Subcutaneous adipose tissue (tissue), 4 donors: ENCODE measurements around the gene TPI1. TPM values are rescaled to one million over a fixed set of nuclear protein-coding genes. Genes with fewer than 3 reads are reported as not detected.

Source experiments
- CTCF ChIP-seq: fragments of 450-650 bp; IDR thresholded peaks from one replicate; pipeline ENCODE4 v1.5.1; 2016; ENCODE audit warnings: low read depth, mild to moderate bottlenecking, control low read depth, antibody characterized with exemption, moderate library complexity
- total RNA-seq, 4 donors: library from RNA; depleted of rRNA; stranded (reverse); fragments of >200 nt; gene quantifications; one replicate each; pipeline ENCODE4 v1.1.0, GENCODE V29; 2016

The TPI1 gene
- total RNA-seq, 4 donors from 2014 or later, result 207 to 328 (median 256) TPM

GRCh38 chr12:6894321-6894720 is 27.0 kb downstream of the TPI1 start:
- TF ChIP-seq CTCF, result no peak

- TF ChIP-seq CTCF, result no peak
Measured at GRCh38 chr12:6896846-6897435, 29.6 kb downstream of the TPI1 start.

GRCh38 chr12:6899427-6899826 is 32.1 kb downstream of the TPI1 start:
- no peak for TF ChIP-seq CTCF

- TF ChIP-seq CTCF, result no peak
Measured at GRCh38 chr12:6899837-6900519, 32.6 kb downstream of the TPI1 start.

GRCh38 chr12:6902448-6902847 is 35.1 kb downstream of the TPI1 start:
- no peak for TF ChIP-seq CTCF

GRCh38 chr12:6903722-6904121 is 36.4 kb downstream of the TPI1 start:
- no peak for TF ChIP-seq CTCF

GRCh38 chr12:6904280-6905276 is 37.2 kb downstream of the TPI1 start, which contains the start of gene LRRC23:
TSS of gene LRRC23 (plus strand) at chr12:6904822. CDS start at chr12:6905634, 812 bp downstream.
- TF ChIP-seq CTCF, result no peak
